Measurements from ENCODE around the gene DENND4B. TPM values are rescaled to one million over a fixed set of nuclear protein-coding genes. Genes with fewer than 3 reads are reported as not detected.

DENND4B gene
- total and polyA plus RNA-seq, 9 of the 15 experiments (the other 6 are each of a cell fraction or from before 2014, with no cell fraction given): 9.5 to 80.5 (median 23.1) TPM

- TF ChIP-seq ZNF146 (CRISPR knock-in tag; IDR thresholded peaks at IDR 0.05; ENCODE audit: unreplicated experiment) (no peak), ZNF76 (CRISPR knock-in tag; IDR thresholded peaks at IDR 0.05; ENCODE audit: borderline replicate concordance) (no peak), SAP30 (IDR thresholded peaks at IDR 0.05; ENCODE audit: borderline replicate concordance, insufficient read depth, low read depth, low read length, poor library complexity, severe bottlenecking) (peak; percentile 69), CCNT2 (IDR thresholded peaks at IDR 0.05; ENCODE audit: borderline replicate concordance, extremely low read depth, insufficient read length, low read depth, low read length) (peak; percentile 53), SMAD2 (IDR thresholded peaks at IDR 0.05; ENCODE audit: low read depth, low read length) (no peak), TEAD1 (CRISPR knock-in tag; IDR thresholded peaks at IDR 0.05) (peak; percentile 46 to 89; a peak in 3 of 4 replicates), CGGBP1 (CRISPR knock-in tag; IDR thresholded peaks at IDR 0.05) (no peak), HIVEP1 (CRISPR knock-in tag; IDR thresholded peaks at IDR 0.05) (no peak), SIN3B (IDR thresholded peaks at IDR 0.05; ENCODE audit: low read depth) (peak; percentile 30; the same call in 1 of the 2 replicates), KLF6 (CRISPR knock-in tag; IDR thresholded peaks at IDR 0.05; ENCODE audit: borderline replicate concordance) (peak; percentile 79; the same call in 1 of the 2 replicates), NFIX (CRISPR knock-in tag; IDR thresholded peaks at IDR 0.05; ENCODE audit: low read depth) (no peak), ZBTB11 (CRISPR knock-in tag; IDR thresholded peaks at IDR 0.05) (peak in 1 of 3 experiments; percentile 88; a peak in 2 of 6 replicates), ZNF395 (CRISPR knock-in tag; IDR thresholded peaks at IDR 0.05) (peak; percentile 93), EP400 (IDR thresholded peaks at IDR 0.05) (peak; percentile 66; the same call in 1 of the 2 replicates), RNF2 (IDR thresholded peaks at IDR 0.05) (0 out of 2 replicates have a peak, but pooled peaks have one; percentile 63), GABPB1 (CRISPR knock-in tag; IDR thresholded peaks at IDR 0.05) (peak; percentile 97), CREB3L1 (IDR thresholded peaks at IDR 0.05; ENCODE audit: borderline replicate concordance, low read depth) (peak; percentile 95), ZNF644 (tag; IDR thresholded peaks at IDR 0.05; ENCODE audit: low read depth) (peak; percentile 97), CHD1 (IDR thresholded peaks at IDR 0.05; ENCODE audit: low read length) (peak; percentile 86)
These were observed 11.8 kb upstream of the DENND4B start, which contains the start of gene CRTC2 (continued) for GRCh38 chr1:153958111-153958960.

Data from K562 (cell line).